Testis (tissue), 5 donors: ENCODE measurements around the gene HDGFL3. TPM values are rescaled to one million over a fixed set of nuclear protein-coding genes. Genes with fewer than 3 reads are reported as not detected.
A peak's percentile ranks its signal among the peaks of the same experiment; 100 is the strongest.

Experiments
- DNase-seq: peaks from one replicate; pipeline ENCODE4 v3.0.0-alpha.2; 2019
- H3K27ac ChIP-seq, 2 donors: fragments of 200-600 bp; sonication (generic); one replicate each; pipeline ENCODE4 v1.5.1; 2019
- H3K27me3 ChIP-seq: fragments of 200-600 bp; sonication (generic); one replicate; pipeline ENCODE4 v1.5.1; 2019
- H3K36me3 ChIP-seq: fragments of 200-600 bp; sonication (generic); one replicate; pipeline ENCODE4 v1.5.1; 2017; ENCODE audit warnings: low read depth; ENCODE audit errors: missing control alignments
- H3K4me1 ChIP-seq: fragments of 200-600 bp; sonication (generic); one replicate; pipeline ENCODE4 v1.5.1; 2019
- H3K4me3 ChIP-seq, 2 donors: fragments of 200-600 bp; sonication (generic); one replicate each; pipeline ENCODE4 v1.5.1; 2017 to 2019
- H3K9me3 ChIP-seq: fragments of 200-600 bp; sonication (generic); one replicate; pipeline ENCODE4 v1.5.1; 2017
- POLR2A ChIP-seq: fragments of 450-650 bp; IDR thresholded peaks from one replicate; pipeline ENCODE4 v1.6.1; 2017; ENCODE audit warnings: antibody characterized with exemption, mild to moderate bottlenecking, moderate library complexity
- WGBS, 2 donors: methylation state at CpG; one replicate each; pipeline ENCODE4 v1.1.5; 2018; 5-methylcytosine and 5-hydroxymethylcytosine counted together
- intact Hi-C: fragments of 100-400 bp; cut with DNase I; formaldehyde crosslinking; loops from one replicate; pipeline ENCODE4 v1.15.1; 2023; ENCODE audit warnings: low total_unique reads
- long read RNA-seq, 2 donors: transcript quantifications; one replicate each; lab custom pipeline, GENCODE V29; 2026
- polyA plus RNA-seq: library from polyadenylated mRNA; stranded (reverse); fragments of 350-450 nt; fragmentation: Illumina TruSeq; extraction: RNeasy Lipid Tissue Mini Kit (QIAGEN cat#74804); gene quantifications from one replicate; pipeline ENCODE4 v1.2.3, GENCODE V29; 2014; ENCODE audit warnings: low read depth, low replicate concordance; ENCODE audit not compliant: insufficient read depth
- total RNA-seq, 2 donors: library from RNA; depleted of rRNA; stranded (reverse); fragments of >200 nt; gene quantifications; one replicate each; pipeline ENCODE4 v1.2.3, GENCODE V29; 2016
- TF ChIP-seq, protein P1 (sequence below), 3 experiments: fragments of 450-650 bp in 2 of 3; fragments of 200-600 bp in 1 of 3; sonication (generic) in 1 of 3; IDR thresholded peaks; one replicate each; pipeline ENCODE4 v1.5.1; 2016 to 2019; ENCODE audit warnings: antibody characterized with exemption in 3 of 3, mild to moderate bottlenecking in 2 of 3, moderate library complexity in 1 of 3

The HDGFL3 gene
- total RNA-seq (10 to 100 TPM; 87.1 to 94.6 TPM), polyA plus RNA-seq (130 TPM)
- long read RNA-seq, donor 1, full-length matches to known transcripts: 47 of 82 reads
- long read RNA-seq, donor 1, partial matches to known transcripts: 35 of 82 reads
- long read RNA-seq, donor 1, other reads (novel, unspliced or antisense): 0 of 82 reads
- long read RNA-seq, donor 2, full-length matches to known transcripts: 32 of 56 reads
- long read RNA-seq, donor 2, partial matches to known transcripts: 24 of 56 reads
- long read RNA-seq, donor 2, other reads (novel, unspliced or antisense): 0 of 56 reads

DNA sequence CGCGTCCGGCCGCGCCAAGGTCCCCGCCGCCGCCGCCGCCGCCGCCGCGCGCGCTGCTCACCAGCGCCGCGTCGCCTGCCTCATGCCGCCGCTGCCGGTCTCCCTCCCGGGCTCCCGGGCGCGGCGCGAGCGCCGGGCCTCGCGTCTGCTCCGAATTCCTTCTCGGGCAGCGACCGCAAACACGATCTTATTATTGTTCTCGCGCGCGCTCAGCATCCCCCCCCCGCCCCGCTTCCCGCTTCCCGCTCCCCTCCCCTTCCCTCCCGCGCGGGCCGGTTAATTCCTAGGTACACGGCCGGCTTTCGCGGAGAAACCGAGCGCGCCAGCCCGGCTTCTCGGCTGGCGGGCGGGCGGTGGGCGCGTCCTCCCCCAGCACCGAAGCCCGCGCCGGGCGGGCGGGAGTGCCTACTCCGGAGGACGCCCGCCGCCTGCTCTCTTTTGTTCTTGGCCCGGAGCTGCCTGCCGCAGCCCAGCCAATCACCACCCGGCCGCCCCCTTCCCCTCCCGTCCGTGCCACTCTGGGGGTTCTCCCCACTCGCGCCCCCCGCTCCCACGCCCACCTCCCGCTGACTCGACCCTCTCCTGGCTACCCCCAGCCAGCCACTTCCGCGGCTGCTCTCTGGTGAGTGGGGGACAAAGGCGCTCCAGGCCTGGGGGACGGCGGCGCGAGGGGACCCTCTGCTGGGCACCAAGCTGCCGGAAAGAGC, at the start of gene HDGFL3:
HDGFL3 (minus strand) TSS at position 164 of the 707 bp plus-strand sequence. CDS start 409 bp downstream, outside the sequence.
- H3K9me3 ChIP-seq: no peaks in the 10 kb centered on the region
- peak; percentile 79 for DNase-seq
- peak within 1 kb of the TSS; percentile 83 to 96 for H3K4me3 ChIP-seq
- intact Hi-C loops: no loop called here
- TF ChIP-seq, protein P1, sequence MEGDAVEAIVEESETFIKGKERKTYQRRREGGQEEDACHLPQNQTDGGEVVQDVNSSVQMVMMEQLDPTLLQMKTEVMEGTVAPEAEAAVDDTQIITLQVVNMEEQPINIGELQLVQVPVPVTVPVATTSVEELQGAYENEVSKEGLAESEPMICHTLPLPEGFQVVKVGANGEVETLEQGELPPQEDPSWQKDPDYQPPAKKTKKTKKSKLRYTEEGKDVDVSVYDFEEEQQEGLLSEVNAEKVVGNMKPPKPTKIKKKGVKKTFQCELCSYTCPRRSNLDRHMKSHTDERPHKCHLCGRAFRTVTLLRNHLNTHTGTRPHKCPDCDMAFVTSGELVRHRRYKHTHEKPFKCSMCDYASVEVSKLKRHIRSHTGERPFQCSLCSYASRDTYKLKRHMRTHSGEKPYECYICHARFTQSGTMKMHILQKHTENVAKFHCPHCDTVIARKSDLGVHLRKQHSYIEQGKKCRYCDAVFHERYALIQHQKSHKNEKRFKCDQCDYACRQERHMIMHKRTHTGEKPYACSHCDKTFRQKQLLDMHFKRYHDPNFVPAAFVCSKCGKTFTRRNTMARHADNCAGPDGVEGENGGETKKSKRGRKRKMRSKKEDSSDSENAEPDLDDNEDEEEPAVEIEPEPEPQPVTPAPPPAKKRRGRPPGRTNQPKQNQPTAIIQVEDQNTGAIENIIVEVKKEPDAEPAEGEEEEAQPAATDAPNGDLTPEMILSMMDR (IDR thresholded peaks at IDR 0.05): peak in 1 of 3 experiments; percentile 6
- TF ChIP-seq POLR2A: no peak
- H3K27me3 ChIP-seq: no peaks in the 10 kb centered on the region
- H3K4me1 ChIP-seq: peaks cover 12% of the 10 kb centered on the region
- peak within 1 kb of the TSS; percentile 96 to 97 for H3K27ac ChIP-seq
- WGBS, 2 donors: 0 to 1% methylated on average over 30 to 37 of the region's 94 CpGs
- H3K36me3 ChIP-seq: no peaks in the 10 kb centered on the region

GRCh38 chr15:83250781-83251180, 43.2 kb upstream of the HDGFL3 start:
- Histone ChIP-seq H3K4me3 (no peak overlapping the region), H3K27ac (no peak overlapping the region), H3K36me3 (no peaks in the 10 kb centered on the region), H3K9me3 (no peaks in the 10 kb centered on the region), H3K4me1 (no peaks in the 10 kb centered on the region), H3K27me3 (no peaks in the 10 kb centered on the region)
- intact Hi-C loops: no loop called here
- DNase-seq: no peak
- TF ChIP-seq, protein P1 (IDR thresholded peaks at IDR 0.05): no peak
- TF ChIP-seq POLR2A: no peak

- Histone ChIP-seq H3K27me3 (no peaks in the 10 kb centered on the region), H3K27ac (no peak overlapping the region), H3K4me3 (no peak overlapping the region), H3K36me3 (no peaks in the 10 kb centered on the region), H3K9me3 (no peaks in the 10 kb centered on the region), H3K4me1 (no peaks in the 10 kb centered on the region)
- intact Hi-C loops: no loop called here
- DNase-seq: no peak
- TF ChIP-seq POLR2A: no peak
- TF ChIP-seq, protein P1 (IDR thresholded peaks at IDR 0.05): no peak
- 18 to 28% methylated on average over 3 of the region's 3 CpGs for WGBS, 2 donors
These were observed 41.4 kb upstream of the HDGFL3 start for GRCh38 chr15:83249030-83249343.

DNA sequence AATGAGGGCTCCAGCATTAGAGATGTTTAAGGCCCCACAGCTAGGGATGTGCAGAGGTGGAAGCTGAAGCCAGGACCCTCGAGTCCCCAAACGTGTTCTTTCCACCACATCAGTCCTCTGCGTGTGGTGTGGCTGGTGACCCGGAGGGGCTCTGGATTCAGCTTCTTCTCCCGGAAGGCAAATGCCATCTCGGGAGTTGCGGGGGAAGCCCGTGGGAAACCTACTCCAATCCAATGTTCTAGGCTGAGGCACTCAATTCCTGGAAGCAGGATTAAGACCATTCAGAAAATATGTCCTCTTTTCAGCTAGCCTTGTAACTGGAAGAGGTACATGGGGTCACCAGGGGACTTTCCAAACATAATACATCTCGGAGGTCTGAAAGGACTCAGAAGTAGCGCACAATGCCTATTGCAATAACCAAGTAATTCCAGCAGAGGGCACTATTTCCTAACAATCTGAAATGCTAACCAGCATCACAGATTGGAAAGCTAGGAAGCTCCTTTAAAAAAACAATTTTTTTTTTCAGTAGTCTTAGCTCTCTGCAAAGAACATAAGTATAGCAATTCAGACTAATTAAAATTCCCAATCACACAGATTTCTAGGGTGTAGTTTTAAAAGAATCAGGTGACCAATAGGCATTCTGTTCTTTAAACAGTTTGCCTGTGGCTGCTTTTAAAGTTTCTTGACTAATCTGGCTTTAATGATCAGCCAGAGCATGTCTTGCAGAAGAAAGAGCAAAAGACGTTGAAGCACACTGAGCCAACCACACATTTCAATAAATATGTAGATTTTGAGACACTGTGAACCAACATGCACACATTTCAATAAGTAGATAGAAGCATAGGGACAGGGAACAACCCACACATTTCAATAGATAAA, 40.8 kb upstream of the HDGFL3 start:
- intact Hi-C loops: no loop called here
- H3K36me3 ChIP-seq: no peaks in the 10 kb centered on the region
- H3K27me3 ChIP-seq: no peaks in the 10 kb centered on the region
- no peak for TF ChIP-seq POLR2A
- TF ChIP-seq, protein P1 (IDR thresholded peaks at IDR 0.05): peak; percentile 88 to 96 (median 89)
- 3 to 14% methylated on average over 11 of the region's 11 CpGs for WGBS, 2 donors
- H3K4me1 ChIP-seq: no peaks in the 10 kb centered on the region
- H3K4me3 ChIP-seq: peak overlapping the region in 1 of 2 donors; percentile 27
- H3K27ac ChIP-seq: no peak overlapping the region
- H3K9me3 ChIP-seq: no peaks in the 10 kb centered on the region
- DNase-seq: peak; percentile 56
